IMR-90 (cell line): ENCODE data around the gene CAMK4. TPM values are rescaled to one million over a fixed set of nuclear protein-coding genes. Genes with fewer than 3 reads are reported as not detected.

ENCODE experiments used
- ATAC-seq: fragments of 200-7000 bp; cut with Tn5 transposase; 2 replicates; pipeline ENCODE4 v1.9.1; 2020; ENCODE audit warnings: low read depth, mild to moderate bottlenecking, moderate library complexity
- BruUV-seq: library from RNA; stranded (reverse); fragments of 400-500 nt; replicated peaks from 2 replicates; lab custom pipeline; 2021; lab: Mats Ljungman, UMichigan
- CTCF ChIA-PET: fragments of 300-600 bp; formaldehyde crosslinking; extraction: SDS; loops from one replicate; lab custom pipeline; 2021; ENCODE audit warnings: antibody characterized with exemption; lab: Yijun Ruan, JAX
- POLR2A ChIA-PET: fragments of 300-600 bp; sonication (Branson Sonifier 250); formaldehyde crosslinking; loops from one replicate; lab custom pipeline; 2022; ENCODE audit warnings: antibody characterized with exemption; ENCODE audit not compliant: unreplicated experiment; lab: Charles Lee
- DNase-seq: peaks from one replicate; pipeline ENCODE4 v3.0.0; 2013
- H2AFZ ChIP-seq: replicated peaks from 2 replicates; pipeline ENCODE3; 2013; ENCODE audit warnings: low read length, mild to moderate bottlenecking; ENCODE audit not compliant: poor library complexity
- H2AK5ac ChIP-seq: 2 replicates; pipeline ENCODE4 v1.6.1; 2013; ENCODE audit warnings: low read depth, low read length, inconsistent platforms
- H2AK9ac ChIP-seq: replicated peaks from 2 replicates; pipeline ENCODE3; 2013; ENCODE audit warnings: mild to moderate bottlenecking, low read depth, low read length, moderate library complexity; ENCODE audit not compliant: poor library complexity
- H2BK120ac ChIP-seq: 2 replicates; pipeline ENCODE4 v1.6.1; 2013; ENCODE audit warnings: low read depth, low read length, inconsistent platforms
- H2BK15ac ChIP-seq: 3 replicates; pipeline ENCODE4 v1.6.1; 2013; ENCODE audit warnings: low read depth, low read length, inconsistent platforms
- H2BK20ac ChIP-seq: 2 replicates; pipeline ENCODE4 v1.6.1; 2013; ENCODE audit warnings: low read depth, mild to moderate bottlenecking, inconsistent platforms, low read length, moderate library complexity
- H2BK5ac ChIP-seq: 2 replicates; pipeline ENCODE4 v1.6.1; 2013; ENCODE audit warnings: mild to moderate bottlenecking, low read depth, low read length, inconsistent platforms; ENCODE audit not compliant: poor library complexity, severe bottlenecking
- H3K14ac ChIP-seq: replicated peaks from 2 replicates; pipeline ENCODE4 v1.6.1; 2013; ENCODE audit warnings: low read depth, low read length, inconsistent platforms
- H3K18ac ChIP-seq: 2 replicates; pipeline ENCODE4 v1.6.1; 2013; ENCODE audit warnings: low read depth, low read length, control low read depth
- H3K23ac ChIP-seq: 2 replicates; pipeline ENCODE4 v1.6.1; 2013; ENCODE audit warnings: low read depth, low read length, inconsistent platforms
- H3K27ac ChIP-seq: 2 replicates; pipeline ENCODE4 v1.5.1; 2013; ENCODE audit warnings: mild to moderate bottlenecking, control low read depth, low read length; ENCODE audit not compliant: insufficient read depth
- H3K27me3 ChIP-seq: 2 replicates; pipeline ENCODE4 v1.6.1; 2013; ENCODE audit warnings: low read length; ENCODE audit not compliant: control insufficient read depth, insufficient read depth
- H3K36me3 ChIP-seq: 2 replicates; pipeline ENCODE4 v1.6.1; 2013; ENCODE audit warnings: low read length, mixed read lengths; ENCODE audit not compliant: control insufficient read depth, insufficient read depth
- H3K4ac ChIP-seq: 2 replicates; pipeline ENCODE4 v1.6.1; 2013; ENCODE audit warnings: low read depth, low read length, inconsistent platforms
- H3K4me1 ChIP-seq: 2 replicates; pipeline ENCODE4 v1.6.1; 2013; ENCODE audit warnings: low read length, mixed read lengths; ENCODE audit not compliant: control insufficient read depth, insufficient read depth
- H3K4me2 ChIP-seq: 2 replicates; pipeline ENCODE4 v1.6.1; 2013; ENCODE audit warnings: low read depth, mild to moderate bottlenecking, control low read depth, low read length, moderate library complexity
- H3K4me3 ChIP-seq: 2 replicates; pipeline ENCODE4 v1.5.1; 2013; ENCODE audit warnings: low read depth, mild to moderate bottlenecking, control low read depth, low read length, moderate library complexity; ENCODE audit not compliant: insufficient read depth
- H3K56ac ChIP-seq: 2 replicates; pipeline ENCODE4 v1.6.1; 2013; ENCODE audit warnings: low read length, inconsistent platforms; ENCODE audit not compliant: insufficient read depth; ENCODE audit errors: extremely low read depth
- H3K79me1 ChIP-seq, 2 experiments: 2 replicates each; pipeline ENCODE4 v1.6.1; 2013; ENCODE audit warnings: low read length in 2 of 2, inconsistent platforms in 1 of 2, low read depth in 1 of 2
- H3K9ac ChIP-seq: 2 replicates; pipeline ENCODE4 v1.6.1; 2013; ENCODE audit warnings: low read depth, low read length, control low read depth
- H3K9me1 ChIP-seq: 2 replicates; pipeline ENCODE4 v1.6.1; 2013; ENCODE audit warnings: low read length, inconsistent platforms; ENCODE audit not compliant: insufficient read depth
- H3K9me3 ChIP-seq: 2 replicates; pipeline ENCODE4 v1.6.1; 2013; ENCODE audit warnings: low read length; ENCODE audit not compliant: control insufficient read depth, insufficient read depth
- H4K20me1 ChIP-seq: 2 replicates; pipeline ENCODE4 v1.6.1; 2013; ENCODE audit warnings: low read length, inconsistent platforms; ENCODE audit not compliant: insufficient read depth
- H4K5ac ChIP-seq: 2 replicates; pipeline ENCODE4 v1.6.1; 2013; ENCODE audit warnings: mild to moderate bottlenecking, low read depth, low read length, control low read depth
- H4K8ac ChIP-seq, 2 experiments: 2 replicates each; pipeline ENCODE4 v1.6.1; 2013; ENCODE audit warnings: low read depth in 2 of 2, low read length in 2 of 2, control low read depth in 1 of 2, inconsistent platforms in 1 of 2
- H4K91ac ChIP-seq: 2 replicates; pipeline ENCODE4 v1.6.1; 2013; ENCODE audit warnings: low read depth, low read length, inconsistent platforms; ENCODE audit not compliant: insufficient read depth
- CHD1 ChIP-seq: IDR thresholded peaks from 2 replicates; pipeline ENCODE4 v1.6.1; 2012; ENCODE audit warnings: low read depth, low read length, improper control_type of control experiment
- WGBS, 2 experiments: methylation state at CpG; one replicate each; pipeline versions ENCODE4 v1.1.5 to v1.1.7; 2013; ENCODE audit warnings: missing lambda C conversion rate in 2 of 2; ENCODE audit not compliant: insufficient read length in 1 of 2; ENCODE audit errors: extremely low coverage in 2 of 2; 5-methylcytosine and 5-hydroxymethylcytosine counted together
- dilution Hi-C: fragments of 300-500 bp; cut with HindIII; formaldehyde crosslinking; loops from one replicate; pipeline ENCODE4 v1.14.3; 2018; ENCODE audit warnings: low sequenced_read_pairs; ENCODE audit not compliant: unreplicated experiment
- in situ Hi-C: fragments of 300-500 bp; cut with MboI; formaldehyde crosslinking; loops from 3 replicates; pipeline ENCODE4 v1.14.3; 2019; ENCODE audit warnings: low sequenced_read_pairs, inconsistent platforms, mixed read lengths
- intact Hi-C: fragments of 100-400 bp; cut with micrococcal nuclease; formaldehyde crosslinking; loops from 2 replicates; pipeline ENCODE4 v1.10.0; 2022
- polyA plus RNA-seq, 3 experiments: library from polyadenylated mRNA; depleted of rRNA; stranded (reverse); fragments of >200 nt; gene quantifications; 2 replicates each; pipeline ENCODE4 v1.2.3, GENCODE V29; 2012; ENCODE audit warnings: low replicate concordance in 1 of 3
- total RNA-seq: library from RNA; depleted of rRNA; stranded (reverse); fragments of >200 nt; gene quantifications from 2 replicates; pipeline ENCODE4 v1.2.3, GENCODE V29; 2012
- TF ChIP-seq, protein P1 (sequence below): fragments of 150-350 bp; IDR thresholded peaks from 2 replicates; pipeline ENCODE4 v1.6.1; 2016; ENCODE audit warnings: low read depth, mild to moderate bottlenecking, low read length, moderate library complexity, borderline replicate concordance
- TF ChIP-seq, protein P2 (sequence below): fragments of 150-350 bp; IDR thresholded peaks from 2 replicates; pipeline ENCODE4 v1.6.1; 2017; ENCODE audit warnings: mild to moderate bottlenecking, antibody characterized with exemption, low read length, low read depth

Gene CAMK4
- total and polyA plus RNA-seq, 2 of the 4 experiments (the other 2 are of a cell fraction), result 3.7 to 4.8 TPM

DNA sequence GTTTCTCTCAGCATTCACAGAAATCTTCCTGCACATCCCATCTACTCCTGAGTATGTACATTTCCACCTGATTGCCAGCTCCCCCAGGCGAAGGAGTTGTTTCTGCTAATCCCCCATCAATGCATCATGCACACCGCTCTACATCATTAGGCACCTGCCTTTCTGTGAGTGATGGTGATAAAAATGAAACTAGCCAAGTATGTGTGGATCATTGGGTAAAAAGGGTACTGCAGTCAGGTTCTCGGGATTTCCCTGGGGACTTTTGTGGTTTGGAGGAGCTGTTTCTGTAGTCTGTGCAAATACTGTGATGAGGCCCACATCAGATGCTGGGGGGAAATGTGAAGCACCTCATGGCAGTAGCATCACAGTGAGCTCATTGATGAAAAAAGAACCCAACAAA is 30.4 kb downstream of the CAMK4 start:
- no peaks in the 10 kb centered on the region for H3K9me3 ChIP-seq
- H3K56ac ChIP-seq, result no peak overlapping the region
- H2AK9ac ChIP-seq, result no peak overlapping the region
- DNase-seq, result peak; percentile 40
- H2AFZ ChIP-seq, result no peak overlapping the region
- no peak overlapping the region for H3K18ac ChIP-seq
- dilution Hi-C loops, result no loop called here
- intact Hi-C loops, result no loop called here
- ChIA-PET CTCF (interaction anchor here (1.3 kb wide), 1 partner anchor 11 kb away, joined by 3 read pairs; no protein-coding TSS in a partner anchor), POLR2A (no interaction called here)
- H3K36me3 ChIP-seq, result no peaks in the 10 kb centered on the region
- no peaks in the 10 kb centered on the region for H3K4me1 ChIP-seq
- H4K8ac ChIP-seq, result no peak overlapping the region
- TF ChIP-seq, protein P1, sequence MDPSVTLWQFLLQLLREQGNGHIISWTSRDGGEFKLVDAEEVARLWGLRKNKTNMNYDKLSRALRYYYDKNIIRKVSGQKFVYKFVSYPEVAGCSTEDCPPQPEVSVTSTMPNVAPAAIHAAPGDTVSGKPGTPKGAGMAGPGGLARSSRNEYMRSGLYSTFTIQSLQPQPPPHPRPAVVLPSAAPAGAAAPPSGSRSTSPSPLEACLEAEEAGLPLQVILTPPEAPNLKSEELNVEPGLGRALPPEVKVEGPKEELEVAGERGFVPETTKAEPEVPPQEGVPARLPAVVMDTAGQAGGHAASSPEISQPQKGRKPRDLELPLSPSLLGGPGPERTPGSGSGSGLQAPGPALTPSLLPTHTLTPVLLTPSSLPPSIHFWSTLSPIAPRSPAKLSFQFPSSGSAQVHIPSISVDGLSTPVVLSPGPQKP, result no peak
- TF ChIP-seq CHD1, result no peak
- TF ChIP-seq, protein P2, sequence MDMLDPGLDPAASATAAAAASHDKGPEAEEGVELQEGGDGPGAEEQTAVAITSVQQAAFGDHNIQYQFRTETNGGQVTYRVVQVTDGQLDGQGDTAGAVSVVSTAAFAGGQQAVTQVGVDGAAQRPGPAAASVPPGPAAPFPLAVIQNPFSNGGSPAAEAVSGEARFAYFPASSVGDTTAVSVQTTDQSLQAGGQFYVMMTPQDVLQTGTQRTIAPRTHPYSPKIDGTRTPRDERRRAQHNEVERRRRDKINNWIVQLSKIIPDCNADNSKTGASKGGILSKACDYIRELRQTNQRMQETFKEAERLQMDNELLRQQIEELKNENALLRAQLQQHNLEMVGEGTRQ, result no peak
- H3K27me3 ChIP-seq, result no peaks in the 10 kb centered on the region
- H3K27ac ChIP-seq, result no peak overlapping the region
- no peak overlapping the region for H2BK120ac ChIP-seq
- no peak overlapping the region for H2AK5ac ChIP-seq
- H3K4me3 ChIP-seq, result no peak overlapping the region
- H3K4ac ChIP-seq, result no peak overlapping the region
- no peak overlapping the region for H4K91ac ChIP-seq
- no peak overlapping the region for H2BK15ac ChIP-seq
- H3K9ac ChIP-seq, result no peak overlapping the region
- no peaks in the 10 kb centered on the region for H4K20me1 ChIP-seq
- no peak overlapping the region for H3K23ac ChIP-seq
- no peak overlapping the region for H4K5ac ChIP-seq
- no peaks in the 10 kb centered on the region for H3K79me1 ChIP-seq
- no peaks in the 10 kb centered on the region for H3K9me1 ChIP-seq
- no peak for ATAC-seq
- in situ Hi-C loops, result no loop called here
- H3K14ac ChIP-seq, result no peak overlapping the region
- H2BK5ac ChIP-seq, result no peak overlapping the region
- no peak overlapping the region for H2BK20ac ChIP-seq
- BruUV-seq, result no TSS peak
- WGBS, 2 experiments, result 100% methylated on average over 1 of the region's 3 CpGs; no CpG with 5 or more reads in 1 of the 2 experiments
- H3K4me2 ChIP-seq, result no peak overlapping the region
